Natural killer cell (primary cell): ENCODE results near the gene WDR37. TPM values are rescaled to one million over a fixed set of nuclear protein-coding genes. Genes with fewer than 3 reads are reported as not detected.

Experiments used
- ATAC-seq, 3 donors: fragments of 150-1000 bp in 2 of 3; fragments of 200-7000 bp in 1 of 3; cut with Tn5 transposase; 1 replicate in 1 of 3; 2 replicates in 2 of 3; pipeline ENCODE4 v1.10.0; 2021; ENCODE audit warnings: mild to moderate bottlenecking in 2 of 3, moderate library complexity in 2 of 3
- DNase-seq, 2 donors: peaks; one replicate each; pipeline versions ENCODE4 v3.0.0 to v3.0.0-alpha.2; 2013 to 2021; ENCODE audit warnings: mixed read lengths in 1 of 2
- H3K27ac ChIP-seq: one replicate; pipeline ENCODE4 v1.5.1; 2013; ENCODE audit warnings: mild to moderate bottlenecking, low read length
- H3K27me3 ChIP-seq: one replicate; pipeline ENCODE4 v1.6.1; 2013; ENCODE audit warnings: low read length; ENCODE audit not compliant: control insufficient read depth, insufficient read depth
- H3K36me3 ChIP-seq: one replicate; pipeline ENCODE4 v1.6.1; 2013; ENCODE audit warnings: low read length; ENCODE audit not compliant: control insufficient read depth, insufficient read depth
- H3K4me1 ChIP-seq: one replicate; pipeline ENCODE4 v1.6.1; 2013; ENCODE audit warnings: low read length; ENCODE audit not compliant: control insufficient read depth, insufficient read depth
- H3K4me3 ChIP-seq: one replicate; pipeline ENCODE4 v1.5.1; 2013; ENCODE audit warnings: low read length
- H3K9me3 ChIP-seq: one replicate; pipeline ENCODE4 v1.6.1; 2013; ENCODE audit warnings: low read length; ENCODE audit not compliant: control insufficient read depth, insufficient read depth
- H3K27ac Mint-ChIP-seq, 2 donors: one replicate each; pipeline ENCODE4 v1.8.0; 2022; ENCODE audit warnings: mild to moderate bottlenecking in 2 of 2, mixed read lengths in 2 of 2, moderate library complexity in 1 of 2
- H3K27me3 Mint-ChIP-seq, 2 donors: one replicate each; pipeline ENCODE4 v1.8.0; 2022; ENCODE audit warnings: low read depth in 2 of 2, mixed read lengths in 2 of 2
- H3K36me3 Mint-ChIP-seq: one replicate; pipeline ENCODE4 v1.8.0; 2022; ENCODE audit warnings: mixed read lengths
- H3K4me1 Mint-ChIP-seq, 2 donors: one replicate each; pipeline ENCODE4 v1.8.0; 2022; ENCODE audit warnings: mixed read lengths in 2 of 2
- H3K4me3 Mint-ChIP-seq: one replicate; pipeline ENCODE4 v1.8.0; 2022; ENCODE audit warnings: mild to moderate bottlenecking, moderate library complexity, mixed read lengths
- H3K9me3 Mint-ChIP-seq, 2 donors: one replicate each; pipeline ENCODE4 v1.8.0; 2022; ENCODE audit warnings: mixed read lengths in 2 of 2
- CTCF ChIP-seq: fragments of 200-600 bp; IDR thresholded peaks from one replicate; pipeline ENCODE4 v1.8.0; 2022; ENCODE audit warnings: antibody characterized with exemption
- WGBS: methylation state at CpG from one replicate; pipeline ENCODE4 v1.1.7; 2013; ENCODE audit warnings: missing lambda C conversion rate; ENCODE audit not compliant: insufficient coverage; 5-methylcytosine and 5-hydroxymethylcytosine counted together
- intact Hi-C: fragments of 100-400 bp; cut with micrococcal nuclease; formaldehyde crosslinking; loops from one replicate; pipeline ENCODE4 v1.14.2; 2022
- total RNA-seq, 4 donors: library from RNA; stranded (reverse); fragments of 120-200 nt in 1 of 4; gene quantifications; one replicate each; pipeline versions ENCODE4 v1.2.3 to v1.2.4, GENCODE V29; 2013 to 2022

WDR37 gene
- total RNA-seq, 3 donors from 2014 or later (not counting 1 experiment from before 2014, with no cell fraction given): 56.3 to 59.6 (median 57.6) TPM

DNA sequence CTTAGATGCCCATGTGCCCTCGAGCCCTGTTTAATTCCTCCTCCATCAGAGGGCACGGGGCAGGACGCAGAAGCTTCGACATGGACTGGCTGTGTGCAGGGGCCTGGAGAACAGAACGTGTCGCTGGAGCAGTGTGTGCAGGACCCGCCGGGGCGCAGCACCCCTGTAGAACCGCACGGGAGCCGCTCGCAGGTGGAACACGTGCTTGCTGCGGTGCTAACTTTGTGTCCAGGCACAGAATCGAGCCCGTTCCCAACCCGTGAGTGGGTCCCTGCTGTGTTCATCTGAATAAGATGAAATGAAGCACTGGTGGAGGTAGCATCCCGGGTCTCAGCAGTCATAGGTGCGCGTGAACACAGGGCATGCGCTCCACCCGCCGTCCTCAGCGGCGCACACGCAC, 116.9 kb downstream of the WDR37 start:
- Mint-ChIP-seq H3K27me3 (peaks cover 0 to 5% of the 10 kb centered on the region in 2 donors), H3K36me3 (no peaks in the 10 kb centered on the region), H3K4me1 (peaks cover 0 to 9% of the 10 kb centered on the region in 2 donors), H3K9me3 (no peaks in the 10 kb centered on the region), H3K27ac (no peak overlapping the region), H3K4me3 (no peak overlapping the region)
- H3K9me3 ChIP-seq: no peaks in the 10 kb centered on the region
- ATAC-seq (no peak), DNase-seq (no peak)
- H3K27ac ChIP-seq: no peak overlapping the region
- intact Hi-C loops: no loop called here
- no peaks in the 10 kb centered on the region for H3K36me3 ChIP-seq
- no peaks in the 10 kb centered on the region for H3K27me3 ChIP-seq
- TF ChIP-seq CTCF: no peak
- 91% methylated on average over 27 of the region's 27 CpGs for WGBS
- no peak overlapping the region for H3K4me3 ChIP-seq
- H3K4me1 ChIP-seq: no peaks in the 10 kb centered on the region

- no peak overlapping the region for H3K4me3 Mint-ChIP-seq
- 82% methylated on average over 5 of the region's 5 CpGs for WGBS
- ATAC-seq: peak in 1 of 3 donors; percentile 25
Observed at GRCh38 chr10:1174022-1174421, 117.8 kb downstream of the WDR37 start.

GRCh38 chr10:1175956-1176565, 119.9 kb downstream of the WDR37 start:
- Histone ChIP-seq H3K9me3 (no peaks in the 10 kb centered on the region), H3K4me3 (no peak overlapping the region), H3K27me3 (no peaks in the 10 kb centered on the region), H3K36me3 (no peaks in the 10 kb centered on the region), H3K27ac (no peak overlapping the region), H3K4me1 (no peaks in the 10 kb centered on the region)
- no peak overlapping the region for H3K27ac Mint-ChIP-seq
- ATAC-seq: no peak
- intact Hi-C loops: no loop called here
- peaks cover 0 to 9% of the 10 kb centered on the region in 2 donors for H3K4me1 Mint-ChIP-seq
- no peak overlapping the region for H3K4me3 Mint-ChIP-seq
- WGBS: 85% methylated on average over 23 of the region's 23 CpGs
- no peaks in the 10 kb centered on the region for H3K36me3 Mint-ChIP-seq
- H3K9me3 Mint-ChIP-seq: no peaks in the 10 kb centered on the region
- no peak for DNase-seq
- TF ChIP-seq CTCF: no peak
- H3K27me3 Mint-ChIP-seq: no peaks in the 10 kb centered on the region

More at GRCh38 chr10:1174022-1174421, 117.8 kb downstream of the WDR37 start:
- no peaks in the 10 kb centered on the region for H3K27me3 Mint-ChIP-seq
- H3K4me1 Mint-ChIP-seq: peaks cover 0 to 9% of the 10 kb centered on the region in 2 donors
- Histone ChIP-seq H3K36me3 (no peaks in the 10 kb centered on the region), H3K9me3 (no peaks in the 10 kb centered on the region), H3K27ac (no peak overlapping the region), H3K27me3 (no peaks in the 10 kb centered on the region), H3K4me3 (no peak overlapping the region), H3K4me1 (no peaks in the 10 kb centered on the region)
- H3K9me3 Mint-ChIP-seq: no peaks in the 10 kb centered on the region
- intact Hi-C loops: no loop called here
- DNase-seq: no peak
- no peaks in the 10 kb centered on the region for H3K36me3 Mint-ChIP-seq
- H3K27ac Mint-ChIP-seq: no peak overlapping the region
- no peak for TF ChIP-seq CTCF

DNA sequence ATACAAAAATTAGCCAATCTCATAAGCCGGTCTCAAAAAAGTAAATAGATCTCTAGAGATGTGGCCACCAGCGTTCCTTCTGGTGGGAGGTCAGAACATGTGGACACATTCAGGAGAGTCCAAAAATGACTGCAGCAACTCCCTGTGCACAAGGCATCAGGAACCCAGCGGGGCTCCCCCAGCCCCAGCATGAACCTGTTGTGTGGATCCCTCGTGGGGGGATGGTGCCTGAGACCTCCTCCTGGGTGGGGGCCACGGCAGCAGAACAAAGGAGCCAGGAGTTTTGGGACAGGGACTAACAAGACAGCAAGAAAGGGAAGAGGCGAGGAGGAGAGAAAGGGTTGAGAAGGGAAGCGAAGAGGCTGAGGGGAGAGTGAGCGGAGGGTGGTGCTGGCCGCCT, 121.8 kb downstream of the WDR37 start:
- H3K4me1 ChIP-seq: no peaks in the 10 kb centered on the region
- H3K27ac ChIP-seq: no peak overlapping the region
- H3K27me3 Mint-ChIP-seq: no peaks in the 10 kb centered on the region
- no peak overlapping the region for H3K27ac Mint-ChIP-seq
- H3K9me3 ChIP-seq: no peaks in the 10 kb centered on the region
- intact Hi-C loops: no loop called here
- no peaks in the 10 kb centered on the region for H3K36me3 Mint-ChIP-seq
- H3K4me3 Mint-ChIP-seq: no peak overlapping the region
- H3K36me3 ChIP-seq: no peaks in the 10 kb centered on the region
- TF ChIP-seq CTCF: no peak
- H3K27me3 ChIP-seq: no peaks in the 10 kb centered on the region
- H3K9me3 Mint-ChIP-seq: no peaks in the 10 kb centered on the region
- H3K4me3 ChIP-seq: no peak overlapping the region
- WGBS: 84% methylated on average over 9 of the region's 9 CpGs
- peaks cover 0 to 9% of the 10 kb centered on the region in 2 donors for H3K4me1 Mint-ChIP-seq
- DNase-seq: no peak
- ATAC-seq: no peak
